Gastroesophageal sphincter (tissue), 4 donors: Measurements from ENCODE around the gene INCA1. TPM values are rescaled to one million over a fixed set of nuclear protein-coding genes. Genes with fewer than 3 reads are reported as not detected.

Experiments used
- ATAC-seq: fragments of 150-250 bp; one replicate; pipeline ENCODE4 v1.9.1; 2016; ENCODE audit warnings: mild to moderate bottlenecking, moderate library complexity
- H3K27ac ChIP-seq, 4 donors: fragments of 200-600 bp; sonication (generic) in 3 of 4; 1 replicate in 3 of 4; 2 replicates in 1 of 4; pipeline ENCODE4 v1.5.1; 2016 to 2019
- H3K27me3 ChIP-seq: fragments of 200-600 bp; sonication (generic); one replicate; pipeline ENCODE4 v1.5.1; 2019
- H3K36me3 ChIP-seq, 2 donors: fragments of 200-600 bp; sonication (generic); one replicate each; pipeline ENCODE4 v1.5.1; 2019; ENCODE audit warnings: control low read depth in 1 of 2
- H3K4me1 ChIP-seq, 3 donors: fragments of 200-600 bp; sonication (generic); 1 replicate in 2 of 3; 2 replicates in 1 of 3; pipeline ENCODE4 v1.5.1; 2016 to 2019; ENCODE audit warnings: control low read depth in 2 of 3
- H3K4me3 ChIP-seq, 2 donors: fragments of 200-600 bp; sonication (generic); one replicate each; pipeline ENCODE4 v1.5.1; 2019; ENCODE audit warnings: mild to moderate bottlenecking in 1 of 2, moderate library complexity in 1 of 2
- H3K9me3 ChIP-seq, 3 donors: fragments of 200-600 bp; sonication (generic); one replicate each; pipeline ENCODE4 v1.5.1; 2017 to 2019; ENCODE audit warnings: control low read depth in 2 of 3
- CTCF ChIP-seq, 4 experiments: fragments of 200-600 bp in 2 of 4; fragments of 450-650 bp in 2 of 4; sonication (generic) in 1 of 4; IDR thresholded peaks; one replicate each; pipeline ENCODE4 v1.5.1; 2017 to 2019; ENCODE audit warnings: antibody characterized with exemption in 4 of 4, mild to moderate bottlenecking in 2 of 4, moderate library complexity in 2 of 4
- EP300 ChIP-seq: sonication (generic); formaldehyde crosslinking; IDR thresholded peaks from one replicate; pipeline ENCODE4 v1.6.1; 2017; ENCODE audit warnings: antibody characterized with exemption, mild to moderate bottlenecking
- POLR2A ChIP-seq, 2 donors: fragments of 450-650 bp; IDR thresholded peaks; one replicate each; pipeline ENCODE4 v1.6.1; 2017; ENCODE audit warnings: antibody characterized with exemption in 2 of 2, mild to moderate bottlenecking in 2 of 2, moderate library complexity in 1 of 2
- POLR2AphosphoS5 ChIP-seq: sonication (generic); formaldehyde crosslinking; IDR thresholded peaks from one replicate; pipeline ENCODE4 v1.6.1; 2017; ENCODE audit warnings: antibody characterized with exemption
- WGBS, 2 donors: methylation state at CpG; one replicate each; pipeline ENCODE4 v1.1.5; 2018; ENCODE audit warnings: low coverage in 1 of 2; 5-methylcytosine and 5-hydroxymethylcytosine counted together
- total RNA-seq, 4 donors: library from RNA; depleted of rRNA; stranded (reverse); fragments of >200 nt; gene quantifications; one replicate each; pipeline ENCODE4 v1.1.0, GENCODE V29; 2016

The INCA1 gene
- total RNA-seq, 4 donors from 2014 or later: 0.93 to 4.4 (median 3.8) TPM; not detected in 1

- TF ChIP-seq CTCF (IDR thresholded peaks at IDR 0.05): peak in 1 of 4 experiments; percentile 1
- TF ChIP-seq EP300: no peak
- peak; percentile 34 to 54 for TF ChIP-seq POLR2A (IDR thresholded peaks at IDR 0.05)
- TF ChIP-seq POLR2AphosphoS5: peak; percentile 22
- Histone ChIP-seq H3K9me3 (no peaks in the 10 kb centered on the region), H3K4me1 (peaks cover 3 to 58% (median 30%) of the 10 kb centered on the region in 3 donors), H3K36me3 (peaks cover 0 to 26% of the 10 kb centered on the region in 2 donors), H3K27ac (peak overlapping the region; percentile 88 to 95 (median 94)), H3K4me3 (peak overlapping the region; percentile 70 to 76), H3K27me3 (no peaks in the 10 kb centered on the region)
- peak; percentile 94 for ATAC-seq
- 0 to 3% methylated on average over 9 to 19 of the region's 42 CpGs for WGBS, 2 donors
These were observed 30.3 kb downstream of the INCA1 start for GRCh38 chr17:4966844-4967538.

GRCh38 chr17:4965311-4965986 lies 31.9 kb downstream of the INCA1 start:
- no peaks in the 10 kb centered on the region for H3K27me3 ChIP-seq
- TF ChIP-seq EP300 (no peak), POLR2A (IDR thresholded peaks at IDR 0.05) (no peak), POLR2AphosphoS5 (no peak), CTCF (IDR thresholded peaks at IDR 0.05) (no peak)
- H3K4me3 ChIP-seq: no peak overlapping the region
- peaks cover 3 to 45% (median 30%) of the 10 kb centered on the region in 3 donors for H3K4me1 ChIP-seq
- 94 to 97% methylated on average over 6 to 15 of the region's 15 CpGs for WGBS, 2 donors
- H3K36me3 ChIP-seq: peaks cover 0 to 26% of the 10 kb centered on the region in 2 donors
- peak overlapping the region in 3 of 4 donors; percentile 94 to 95 (median 95) for H3K27ac ChIP-seq
- no peaks in the 10 kb centered on the region for H3K9me3 ChIP-seq
- ATAC-seq: no peak

- Histone ChIP-seq H3K27ac (no peak overlapping the region), H3K4me1 (peaks cover 0 to 5% (median 0%) of the 10 kb centered on the region in 3 donors), H3K4me3 (no peak overlapping the region), H3K9me3 (no peaks in the 10 kb centered on the region), H3K36me3 (peaks cover 0 to 49% of the 10 kb centered on the region in 2 donors), H3K27me3 (no peaks in the 10 kb centered on the region)
- TF ChIP-seq CTCF (IDR thresholded peaks at IDR 0.05): no peak
- TF ChIP-seq EP300: no peak
- TF ChIP-seq POLR2AphosphoS5: no peak
- TF ChIP-seq POLR2A (IDR thresholded peaks at IDR 0.05): no peak
- no peak for ATAC-seq
- WGBS, 2 donors: 83% methylated on average over 5 to 7 of the region's 9 CpGs
These were observed 36.9 kb downstream of the INCA1 start for GRCh38 chr17:4960279-4960922.

- WGBS, 2 donors: 63 to 83% methylated on average over 5 to 12 of the region's 18 CpGs
- H3K4me1 ChIP-seq: no peaks in the 10 kb centered on the region
These were observed 37.9 kb downstream of the INCA1 start for GRCh38 chr17:4959261-4959965.

More at GRCh38 chr17:4959261-4959965, 37.9 kb downstream of the INCA1 start:
- Histone ChIP-seq H3K27me3 (no peaks in the 10 kb centered on the region), H3K9me3 (no peaks in the 10 kb centered on the region), H3K27ac (no peak overlapping the region), H3K4me3 (no peak overlapping the region), H3K36me3 (peaks cover 0 to 49% of the 10 kb centered on the region in 2 donors)
- no peak for TF ChIP-seq CTCF (IDR thresholded peaks at IDR 0.05)
- TF ChIP-seq EP300: no peak
- no peak for TF ChIP-seq POLR2A (IDR thresholded peaks at IDR 0.05)
- no peak for TF ChIP-seq POLR2AphosphoS5
- ATAC-seq: no peak
